Measurements from ENCODE around the gene ALPL. TPM values are rescaled to one million over a fixed set of nuclear protein-coding genes. Genes with fewer than 3 reads are reported as not detected.
A peak's percentile ranks its signal among the peaks of the same experiment; 100 is the strongest.

Gene ALPL
- total RNA-seq, 1 donor: 0.81 TPM

DNA sequence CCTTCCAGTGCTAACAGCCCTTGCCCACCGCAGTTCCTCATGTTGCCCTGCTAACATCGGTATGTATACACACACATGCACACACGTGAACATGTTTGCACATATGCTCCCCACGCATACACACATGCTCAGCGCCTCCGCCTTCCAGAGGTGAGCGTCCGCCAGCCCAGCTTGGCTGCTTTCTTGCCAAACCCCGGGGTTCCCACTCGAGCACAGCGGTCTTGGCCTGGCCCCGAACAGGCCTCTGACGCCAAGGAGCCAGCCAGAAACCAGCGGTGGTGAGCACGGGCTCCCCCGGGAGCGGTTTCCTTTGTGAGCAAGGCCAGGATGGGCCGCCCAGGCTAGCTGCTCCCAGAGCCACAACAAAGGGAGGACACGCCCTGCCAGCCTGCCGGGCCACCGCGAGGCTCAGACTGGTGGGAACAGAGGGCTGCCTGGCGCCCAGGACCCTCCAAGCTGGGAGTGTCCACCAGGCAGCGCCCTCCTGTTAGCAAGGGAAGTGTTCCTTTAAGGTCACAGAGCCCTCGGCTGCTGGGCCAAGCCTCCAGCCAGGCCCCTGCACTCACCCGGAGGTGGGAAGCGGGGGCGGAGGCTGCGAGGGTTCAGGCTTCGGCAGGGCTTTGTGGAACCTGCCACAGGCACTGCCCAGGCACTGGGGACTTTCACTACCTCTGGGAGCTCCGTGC lies 65.4 kb downstream of the ALPL start:
- DNase-seq (ENCODE audit: low read depth in 2 of 3, low spot score in 2 of 3): peak in 1 of 3 donors; percentile 21

DNA sequence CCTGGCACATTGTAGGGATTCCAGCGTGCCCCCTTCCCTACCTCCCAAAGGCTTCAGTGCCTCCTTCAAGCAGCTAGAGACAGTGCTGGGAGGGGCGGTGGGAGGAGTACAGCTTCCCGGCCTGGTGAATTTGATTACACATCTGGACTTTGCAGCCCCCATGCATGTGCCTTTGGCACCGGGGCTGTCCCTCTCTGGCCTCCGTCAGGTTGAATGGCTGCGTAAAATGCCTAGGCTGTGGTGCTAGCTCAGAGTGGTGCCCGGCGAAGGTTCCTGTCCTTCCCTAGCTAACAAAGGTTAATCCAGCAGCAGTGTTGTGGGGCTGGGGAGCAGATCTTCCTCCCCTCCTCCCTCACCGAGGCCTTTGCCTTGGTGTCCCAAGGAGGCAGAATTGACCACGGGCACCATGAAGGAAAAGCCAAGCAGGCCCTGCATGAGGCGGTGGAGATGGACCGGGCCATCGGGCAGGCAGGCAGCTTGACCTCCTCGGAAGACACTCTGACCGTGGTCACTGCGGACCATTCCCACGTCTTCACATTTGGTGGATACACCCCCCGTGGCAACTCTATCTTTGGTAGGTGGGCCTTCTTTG lies 66.2 kb downstream of the ALPL start:
- DNase-seq (ENCODE audit: low read depth in 2 of 3, low spot score in 2 of 3): no peak

DNA sequence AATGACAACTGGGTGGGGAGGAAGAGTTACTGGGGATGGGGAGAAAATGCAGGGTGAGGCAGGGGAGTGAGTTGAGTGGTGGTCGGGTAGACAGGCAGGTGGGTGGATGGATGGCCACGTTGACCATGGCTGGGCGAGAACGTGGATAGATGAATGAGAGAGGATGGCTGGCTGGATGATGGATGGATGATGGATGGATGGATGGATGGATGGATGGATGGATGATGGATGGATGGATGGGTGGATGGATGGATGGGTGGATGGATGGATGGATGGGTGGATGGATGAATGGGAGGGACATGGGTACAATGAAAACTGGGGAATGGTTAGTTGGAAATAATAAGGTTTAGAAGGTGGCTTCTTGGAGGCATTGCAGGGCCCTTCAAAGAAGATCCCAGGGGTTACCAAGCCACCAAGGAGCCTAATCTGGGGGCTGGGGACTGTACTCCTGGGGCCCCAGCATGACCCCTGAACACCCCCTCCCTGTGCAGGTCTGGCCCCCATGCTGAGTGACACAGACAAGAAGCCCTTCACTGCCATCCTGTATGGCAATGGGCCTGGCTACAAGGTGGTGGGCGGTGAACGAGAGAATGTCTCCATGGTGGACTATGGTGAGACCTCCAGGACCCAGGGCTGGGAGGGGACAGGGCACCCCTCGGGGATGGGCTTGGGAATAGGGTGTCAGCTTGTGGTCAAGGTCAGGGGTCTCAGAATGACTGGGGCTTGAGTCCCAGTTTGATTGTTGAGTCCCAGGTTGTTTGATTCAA lies 67.0 kb downstream of the ALPL start:
- DNase-seq (ENCODE audit: low read depth in 2 of 3, low spot score in 2 of 3): no peak

DNA sequence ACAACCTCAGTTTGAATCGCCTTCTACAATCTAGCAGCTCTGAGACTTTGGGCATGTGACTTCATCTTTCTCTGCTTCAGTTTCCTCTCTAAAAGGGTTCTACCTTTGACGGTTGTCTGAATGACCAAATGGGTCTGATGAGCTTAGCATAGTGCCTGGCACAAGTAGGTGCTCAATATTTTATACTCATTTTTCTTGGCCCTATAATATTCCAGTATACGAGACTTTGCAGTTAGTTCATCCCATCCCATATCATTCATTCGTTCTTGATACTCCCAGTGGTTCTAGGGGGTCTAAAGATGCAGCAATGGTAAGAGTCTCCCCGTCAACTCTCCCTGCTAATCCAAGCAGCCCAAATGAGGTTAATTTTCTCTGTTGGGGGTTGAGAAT lies 67.6 kb downstream of the ALPL start:
- no peak for DNase-seq (ENCODE audit: low read depth in 2 of 3, low spot score in 2 of 3)

DNA sequence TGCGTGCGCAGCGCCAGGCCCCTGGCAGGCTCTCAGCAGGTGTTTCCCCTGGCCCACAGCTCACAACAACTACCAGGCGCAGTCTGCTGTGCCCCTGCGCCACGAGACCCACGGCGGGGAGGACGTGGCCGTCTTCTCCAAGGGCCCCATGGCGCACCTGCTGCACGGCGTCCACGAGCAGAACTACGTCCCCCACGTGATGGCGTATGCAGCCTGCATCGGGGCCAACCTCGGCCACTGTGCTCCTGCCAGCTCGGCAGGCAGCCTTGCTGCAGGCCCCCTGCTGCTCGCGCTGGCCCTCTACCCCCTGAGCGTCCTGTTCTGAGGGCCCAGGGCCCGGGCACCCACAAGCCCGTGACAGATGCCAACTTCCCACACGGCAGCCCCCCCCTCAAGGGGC lies 68.1 kb downstream of the ALPL start:
- no peak for DNase-seq (ENCODE audit: low read depth in 2 of 3, low spot score in 2 of 3)

DNA sequence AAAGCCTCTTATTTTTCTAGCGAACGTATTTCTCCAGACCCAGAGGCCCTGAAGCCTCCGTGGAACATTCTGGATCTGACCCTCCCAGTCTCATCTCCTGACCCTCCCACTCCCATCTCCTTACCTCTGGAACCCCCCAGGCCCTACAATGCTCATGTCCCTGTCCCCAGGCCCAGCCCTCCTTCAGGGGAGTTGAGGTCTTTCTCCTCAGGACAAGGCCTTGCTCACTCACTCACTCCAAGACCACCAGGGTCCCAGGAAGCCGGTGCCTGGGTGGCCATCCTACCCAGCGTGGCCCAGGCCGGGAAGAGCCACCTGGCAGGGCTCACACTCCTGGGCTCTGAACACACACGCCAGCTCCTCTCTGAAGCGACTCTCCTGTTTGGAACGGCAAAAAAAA lies 68.7 kb downstream of the ALPL start:
- DNase-seq (ENCODE audit: low read depth in 2 of 3, low spot score in 2 of 3): no peak

DNA sequence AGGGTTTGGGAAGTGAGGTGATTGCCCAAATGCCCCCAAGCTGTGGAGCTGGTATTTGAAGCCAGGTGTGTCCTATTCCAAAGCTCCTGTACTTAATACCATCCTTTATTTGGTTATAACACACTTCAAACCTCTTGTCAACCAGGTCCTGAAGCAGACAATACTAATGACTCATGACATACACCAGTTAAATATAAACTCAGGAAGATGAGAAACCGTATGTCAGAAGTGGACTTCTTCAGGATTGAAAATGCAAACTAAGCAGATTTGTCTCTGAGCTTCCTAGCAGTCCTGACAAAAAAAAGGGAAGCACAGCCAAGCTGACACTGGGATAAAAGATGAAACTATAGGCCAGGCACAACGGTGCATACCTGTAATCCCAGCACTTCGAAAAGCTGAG lies 70.6 kb downstream of the ALPL start:
- no peak for DNase-seq (ENCODE audit: low read depth in 2 of 3, low spot score in 2 of 3)

DNA sequence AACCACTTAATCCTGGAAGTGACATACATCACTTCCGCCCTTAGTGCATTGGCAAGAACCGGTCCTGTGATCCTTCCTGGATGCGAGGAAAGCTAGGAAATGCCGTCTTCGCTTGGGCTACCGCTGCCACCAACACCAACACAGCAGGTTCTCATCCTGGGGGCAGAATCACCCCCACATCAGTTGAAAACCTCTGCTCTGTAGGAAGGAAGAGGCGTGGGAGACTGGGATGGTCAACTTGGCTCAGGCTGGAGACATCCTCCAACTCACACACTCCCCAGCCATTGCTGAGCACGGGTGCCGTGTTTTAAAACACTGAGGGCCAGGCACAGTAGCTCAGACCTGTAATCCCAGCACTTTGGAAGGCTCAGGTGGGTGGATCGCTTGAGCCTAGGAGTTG lies 74.9 kb downstream of the ALPL start:
- no peak for DNase-seq (ENCODE audit: low read depth in 2 of 3, low spot score in 2 of 3)

DNA sequence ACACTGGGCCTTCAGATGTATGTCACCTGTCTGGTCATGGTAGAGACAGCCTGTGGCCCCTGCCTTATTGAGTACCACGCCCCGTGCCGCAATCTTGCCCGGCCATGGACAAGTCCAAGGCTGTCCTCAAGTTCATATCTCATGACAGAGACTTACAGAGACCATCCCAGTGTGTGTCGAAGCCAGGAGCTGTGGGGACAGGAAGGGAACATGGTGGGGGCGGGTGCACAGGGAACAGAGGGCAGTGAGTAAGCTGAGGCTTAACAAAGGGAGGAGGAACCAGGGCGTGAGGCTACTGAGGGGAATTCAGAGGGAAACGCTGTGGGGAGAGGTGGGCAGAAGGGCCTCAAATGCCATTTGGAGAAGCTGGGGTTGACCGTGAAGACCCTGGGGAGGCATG lies 75.8 kb downstream of the ALPL start:
- DNase-seq (ENCODE audit: low read depth in 2 of 3, low spot score in 2 of 3): no peak

DNA sequence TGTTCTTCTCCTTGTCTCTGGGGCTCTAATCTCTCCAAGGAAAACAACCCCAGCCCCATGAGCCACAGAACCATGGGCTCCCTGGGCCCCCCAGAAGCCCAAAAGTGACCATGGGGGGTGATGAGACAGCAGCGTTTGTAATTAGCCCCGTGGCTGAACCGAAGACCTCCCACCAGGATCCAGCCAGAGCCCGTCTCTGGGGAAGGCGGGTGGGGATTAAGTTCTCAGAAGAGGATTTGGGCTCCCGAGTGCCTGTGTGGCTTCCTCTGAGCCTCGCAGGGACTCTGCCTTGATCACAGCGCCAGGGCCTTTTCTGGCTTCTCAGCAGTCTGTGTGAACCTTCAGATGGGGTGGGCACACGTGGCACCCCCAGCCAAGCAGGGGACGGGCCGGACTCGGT lies 77.0 kb downstream of the ALPL start:
- DNase-seq (ENCODE audit: low read depth in 2 of 3, low spot score in 2 of 3): no peak

DNA sequence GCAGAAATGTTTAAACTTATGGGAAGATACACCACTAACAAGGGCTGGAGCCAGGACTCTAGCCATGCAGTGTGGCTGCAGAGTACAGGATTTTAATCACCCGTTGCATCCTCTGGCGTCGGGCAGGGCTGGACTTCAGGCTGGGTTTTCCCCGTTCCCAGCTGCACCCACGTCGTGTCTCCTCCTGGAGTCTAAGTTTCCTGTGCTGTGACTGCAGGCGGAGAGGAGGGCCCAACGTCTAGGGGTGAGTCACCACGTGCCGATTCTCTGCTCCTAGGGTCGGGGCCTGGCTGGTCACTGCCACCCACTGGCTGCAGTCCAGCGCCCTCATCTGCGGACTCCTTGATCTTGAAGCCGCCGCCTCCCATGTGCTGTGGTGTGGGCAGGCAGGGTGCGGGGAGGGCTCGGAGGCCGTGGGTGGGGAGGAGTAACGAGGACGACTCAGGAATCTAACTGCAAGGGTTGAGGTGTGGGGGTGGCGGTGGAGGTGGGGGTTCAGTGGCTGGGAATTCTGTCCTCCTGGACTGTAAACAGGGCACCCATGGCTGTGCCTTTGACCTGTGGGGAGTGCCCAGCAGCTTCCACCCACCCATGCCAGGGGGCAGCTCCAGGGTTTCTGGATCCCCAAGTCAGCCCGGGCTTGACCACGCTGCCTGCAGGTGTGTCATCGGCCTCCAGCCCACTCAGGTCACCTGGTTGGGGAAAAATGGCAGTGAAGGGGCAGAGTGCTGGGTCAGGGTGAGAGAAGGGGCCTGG lies 77.8 kb downstream of the ALPL start:
- no peak for DNase-seq (ENCODE audit: low read depth in 2 of 3, low spot score in 2 of 3)

DNA sequence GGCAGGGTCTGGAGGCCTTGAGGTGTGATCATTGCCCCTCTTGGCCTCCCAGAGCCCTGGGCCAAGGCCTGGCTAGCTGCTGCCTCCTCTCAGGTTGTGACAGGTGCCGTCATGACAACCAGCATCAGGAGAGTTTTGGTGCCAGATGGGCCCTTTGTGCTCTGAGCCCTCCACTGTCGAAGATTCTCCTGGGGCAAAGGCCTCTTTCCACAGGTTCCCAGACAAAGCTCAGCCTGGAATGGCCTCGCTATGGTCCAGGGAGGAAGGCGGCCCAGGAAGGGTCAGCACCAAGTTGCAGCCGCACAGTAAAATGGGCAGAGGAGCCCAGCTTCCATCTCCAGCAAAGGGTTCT lies 78.4 kb downstream of the ALPL start:
- DNase-seq (ENCODE audit: low read depth in 2 of 3, low spot score in 2 of 3): no peak

DNA sequence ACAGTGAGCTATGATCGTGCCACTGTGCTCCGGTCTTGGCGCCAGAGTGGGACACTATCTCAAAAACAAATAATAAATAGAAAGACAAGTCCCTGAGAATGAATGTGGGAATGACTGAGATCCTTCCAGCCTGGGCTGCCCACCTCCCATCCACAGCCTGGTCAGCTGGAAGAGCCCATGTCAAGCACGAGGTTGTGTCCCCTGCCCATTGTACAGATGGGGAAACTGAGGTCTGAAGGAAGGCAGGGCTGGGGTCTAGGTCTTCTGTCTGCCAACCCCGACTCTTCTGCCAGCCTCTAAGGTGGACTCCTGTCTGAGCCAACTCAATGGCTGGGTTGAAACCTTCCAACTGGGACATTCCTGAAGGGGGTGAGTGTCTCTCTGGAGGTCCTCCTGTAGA lies 80.4 kb downstream of the ALPL start:
- DNase-seq (ENCODE audit: low read depth in 2 of 3, low spot score in 2 of 3): no peak

DNA sequence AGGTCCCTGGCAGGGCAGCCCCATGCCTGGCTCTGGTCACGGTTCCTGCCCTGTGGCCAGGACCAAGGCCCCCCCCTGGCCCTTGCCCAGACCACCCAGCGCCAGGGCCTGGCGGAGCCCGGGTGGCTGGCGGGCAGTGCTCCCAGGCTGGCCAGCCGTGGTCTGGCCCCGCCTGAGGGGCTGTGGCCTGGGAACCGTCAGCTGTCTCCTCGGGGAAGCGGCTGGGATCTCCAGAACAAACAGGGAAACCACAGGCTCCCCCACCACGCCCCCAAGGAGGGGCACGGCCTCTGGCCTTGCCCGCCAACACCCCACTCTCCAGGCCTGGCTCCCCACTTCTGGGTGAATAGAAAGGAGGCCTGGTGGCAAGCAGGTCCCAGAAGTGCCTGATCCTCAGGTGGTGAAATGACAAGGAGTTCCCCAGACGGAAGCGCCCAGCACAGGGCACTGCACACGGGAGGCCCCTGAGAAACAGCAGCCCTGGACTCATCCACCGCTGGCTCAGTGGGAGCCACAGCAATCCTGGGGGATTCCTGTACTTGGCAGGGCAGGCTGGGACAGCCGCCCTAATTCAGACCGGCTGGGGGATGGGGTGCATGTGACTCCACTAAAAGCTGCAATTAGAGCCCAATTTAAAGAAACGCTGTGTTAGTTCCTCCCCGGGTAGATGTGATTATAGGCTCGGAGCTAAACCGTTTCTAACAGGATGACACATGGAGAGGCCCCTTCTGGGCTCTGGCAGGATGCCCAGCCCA lies 81.1 kb downstream of the ALPL start:
- peak in 1 of 3 donors; percentile 31 for DNase-seq (ENCODE audit: low read depth in 2 of 3, low spot score in 2 of 3)

DNA sequence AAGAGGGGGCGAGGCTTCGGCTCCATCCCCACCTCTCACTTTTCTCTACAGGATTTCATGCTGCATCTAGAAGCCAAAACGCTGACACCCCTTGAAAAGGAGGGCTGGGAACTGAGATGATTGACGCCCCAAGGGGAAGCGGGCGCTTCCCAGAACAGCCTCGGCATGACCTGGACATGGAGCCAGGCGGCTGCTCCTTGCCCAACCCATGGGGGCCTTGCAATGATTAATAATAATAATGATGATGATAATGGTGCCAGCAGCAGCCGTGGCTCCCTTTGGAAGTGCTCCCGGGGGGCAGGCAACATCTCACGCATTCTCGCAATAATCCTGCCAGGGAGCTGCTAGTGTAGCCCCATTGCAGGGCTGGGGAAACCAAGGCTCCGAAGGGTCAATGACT lies 81.7 kb downstream of the ALPL start:
- no peak for DNase-seq (ENCODE audit: low read depth in 2 of 3, low spot score in 2 of 3)

DNA sequence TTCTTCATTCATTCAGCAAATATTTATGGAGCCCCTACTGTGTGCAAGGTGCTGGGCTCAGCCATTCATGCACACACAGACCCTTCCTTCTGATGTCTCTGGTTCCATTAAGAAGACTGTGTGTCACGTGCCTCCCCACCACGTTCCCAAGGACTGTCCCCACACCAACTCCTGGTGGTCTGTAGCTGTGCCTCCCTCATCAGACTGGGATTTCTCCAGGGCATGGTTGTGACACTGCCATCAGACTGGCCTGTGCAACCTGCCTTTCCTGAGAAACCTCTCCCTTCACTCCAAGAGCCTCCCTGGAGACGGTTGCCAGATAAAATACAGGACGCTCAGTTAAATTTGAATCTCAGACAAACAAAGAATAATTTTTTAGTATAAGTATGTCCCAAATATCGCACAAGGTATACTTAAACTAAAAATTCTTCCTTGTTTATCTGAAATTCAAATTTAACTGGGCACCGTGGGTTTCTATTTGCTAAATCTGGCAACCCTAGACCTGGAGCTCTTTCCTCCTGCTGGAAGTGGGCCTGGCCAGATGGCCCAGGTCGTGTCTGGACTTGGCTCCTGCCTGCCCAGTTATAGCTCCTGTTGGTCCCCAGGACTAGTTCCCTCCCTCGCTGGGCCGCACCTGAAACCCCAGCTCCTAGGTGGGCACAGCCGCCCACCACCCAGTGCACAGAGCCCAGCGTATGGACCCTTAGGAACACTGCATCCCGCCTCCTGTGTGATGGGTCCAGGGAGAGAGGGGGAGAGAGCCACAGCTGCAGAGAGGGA lies 83.1 kb downstream of the ALPL start:
- DNase-seq (ENCODE audit: low read depth in 2 of 3, low spot score in 2 of 3): no peak

DNA sequence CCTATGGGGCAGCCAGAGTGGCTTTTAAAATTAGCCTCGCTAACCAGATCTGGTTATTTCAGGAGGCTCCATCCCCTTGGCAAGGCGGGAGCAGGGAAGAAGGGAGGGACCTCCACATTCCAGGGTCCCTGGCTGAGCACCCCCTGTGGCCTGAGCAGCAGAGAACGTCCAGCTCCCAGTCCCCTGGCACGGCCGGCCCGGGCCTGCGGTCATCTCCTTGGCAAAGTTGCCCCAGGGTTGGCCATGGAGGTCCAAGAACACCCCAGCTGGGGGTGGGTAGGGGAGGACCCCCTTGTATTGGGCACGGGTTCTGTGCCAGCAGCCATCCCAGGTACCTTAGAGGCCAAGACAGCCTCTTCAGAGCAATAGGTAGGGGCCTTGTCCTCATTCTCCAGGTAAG lies 84.0 kb downstream of the ALPL start:
- DNase-seq (ENCODE audit: low read depth in 2 of 3, low spot score in 2 of 3): no peak

DNA sequence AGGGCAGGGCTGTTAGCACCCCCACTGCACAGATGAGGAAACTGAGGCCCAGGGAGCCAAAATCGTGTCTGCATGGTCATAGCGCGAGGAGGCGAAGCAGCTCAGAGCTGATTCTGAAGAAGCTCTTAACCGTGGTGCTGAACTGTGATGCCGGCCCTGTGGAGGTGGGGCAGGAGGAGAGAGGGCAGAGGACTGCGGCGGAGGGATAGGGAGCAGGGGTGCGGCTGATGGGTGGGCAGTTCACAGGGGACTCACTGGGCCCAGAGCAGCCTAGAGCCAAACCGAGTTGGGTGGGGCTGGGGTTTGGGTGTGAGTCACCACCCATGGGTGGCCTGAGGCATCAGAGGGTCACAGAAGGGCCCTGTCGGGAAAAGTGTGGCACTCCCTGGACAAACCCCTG lies 85.3 kb downstream of the ALPL start:
- DNase-seq (ENCODE audit: low read depth in 2 of 3, low spot score in 2 of 3): no peak

DNA sequence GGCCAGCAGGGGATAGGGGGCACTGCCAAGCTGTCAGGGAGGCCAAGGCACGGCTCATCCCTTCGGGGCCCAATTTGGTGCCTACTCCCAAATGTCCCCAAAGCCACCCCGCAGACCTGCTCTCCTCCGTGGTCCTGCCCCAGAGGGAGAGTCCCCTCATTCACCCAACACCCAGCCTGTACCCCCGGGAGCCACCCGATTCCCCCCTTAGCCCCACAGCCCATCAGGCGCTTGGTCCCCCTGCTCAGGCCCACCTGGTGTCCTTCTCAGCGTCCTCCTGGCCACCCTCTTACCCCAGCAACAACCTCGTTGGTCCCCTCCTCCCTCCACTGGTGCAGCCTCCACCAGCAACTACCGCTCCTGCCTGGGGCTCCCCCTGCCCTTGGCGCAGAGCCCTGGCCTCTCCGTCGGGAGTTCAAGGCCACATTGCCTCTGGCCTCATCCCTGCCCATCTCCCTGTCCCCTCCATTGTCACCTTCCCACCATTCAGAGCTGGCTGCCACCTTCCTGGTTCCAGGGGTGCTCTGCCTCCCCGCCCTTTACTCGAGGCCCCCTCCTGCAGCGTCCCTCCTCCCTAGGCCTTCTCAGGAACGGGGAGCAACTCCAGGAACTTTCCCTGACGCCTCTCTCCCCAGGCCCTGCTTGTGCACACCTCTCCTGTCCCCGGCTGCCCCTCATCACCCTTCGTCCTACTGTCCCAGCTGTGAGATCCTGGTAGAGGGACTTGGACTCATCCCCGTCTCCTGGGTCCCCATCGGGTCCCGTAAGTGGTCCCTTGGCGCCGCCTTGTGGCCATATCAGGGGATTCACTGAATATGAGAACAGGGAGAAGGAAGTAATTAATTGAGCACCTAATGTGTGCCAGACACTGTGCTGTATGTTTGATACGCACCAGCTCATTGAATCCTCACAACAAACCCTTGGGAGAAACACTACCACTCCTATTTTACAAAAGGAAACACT lies 86.0 kb downstream of the ALPL start:
- peak in 1 of 3 donors; percentile 63 for DNase-seq (ENCODE audit: low read depth in 2 of 3, low spot score in 2 of 3)

Data from hematopoietic multipotent progenitor cell (in vitro differentiated cells).